ENCODE results near the gene TRIM8.
"Not testable (repeated sequence)": the region's sequence is repeated elsewhere in the genome, so short reads cannot be mapped to it uniquely, and the experiment has no call there.

The TRIM8 gene

DNA sequence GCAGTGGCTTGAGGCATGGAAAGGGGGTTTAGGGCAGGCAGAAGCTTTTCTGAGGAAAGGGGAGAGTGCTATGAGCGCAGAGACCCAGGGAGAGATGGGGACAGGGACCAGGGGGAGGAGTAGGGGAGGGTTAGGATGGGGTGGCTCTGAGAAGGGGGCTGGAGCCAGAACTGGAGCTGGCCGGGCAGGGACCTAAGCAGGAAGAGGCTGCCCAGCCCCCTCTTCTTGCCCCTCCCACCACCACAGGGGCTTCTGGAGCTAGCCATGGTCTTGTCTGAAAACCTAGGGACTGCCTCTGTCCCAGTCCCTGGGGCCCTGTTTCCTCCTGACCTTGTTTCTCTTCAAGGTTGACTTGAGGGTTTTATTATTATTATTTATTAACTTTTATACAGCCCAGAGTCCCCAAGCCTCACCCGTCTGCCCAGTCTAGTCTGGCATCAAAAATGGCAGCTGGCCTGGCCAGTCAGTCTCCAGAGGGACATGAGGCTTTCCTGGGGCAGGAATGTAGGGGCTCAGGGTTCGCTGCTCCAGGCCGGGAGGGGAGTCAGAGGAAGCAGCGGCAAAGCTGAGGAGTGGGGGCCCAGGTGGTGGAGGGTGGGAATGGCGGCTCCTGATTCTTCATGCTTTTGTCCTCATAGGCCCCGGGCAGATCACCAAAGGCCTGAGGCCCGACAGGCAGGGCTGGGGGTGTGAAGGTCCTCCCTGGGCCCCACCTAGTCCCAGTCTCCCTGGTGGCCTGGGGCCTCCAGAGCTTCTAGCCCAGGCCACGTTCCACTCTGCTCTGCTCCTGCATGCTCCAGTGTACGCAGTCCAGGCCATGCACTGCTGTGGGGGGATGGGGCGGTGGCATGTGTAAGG is 5.7 kb downstream of the TRIM8 start:
- DNase-seq (ENCODE audit: low read depth in 2 of 2): no peak

DNA sequence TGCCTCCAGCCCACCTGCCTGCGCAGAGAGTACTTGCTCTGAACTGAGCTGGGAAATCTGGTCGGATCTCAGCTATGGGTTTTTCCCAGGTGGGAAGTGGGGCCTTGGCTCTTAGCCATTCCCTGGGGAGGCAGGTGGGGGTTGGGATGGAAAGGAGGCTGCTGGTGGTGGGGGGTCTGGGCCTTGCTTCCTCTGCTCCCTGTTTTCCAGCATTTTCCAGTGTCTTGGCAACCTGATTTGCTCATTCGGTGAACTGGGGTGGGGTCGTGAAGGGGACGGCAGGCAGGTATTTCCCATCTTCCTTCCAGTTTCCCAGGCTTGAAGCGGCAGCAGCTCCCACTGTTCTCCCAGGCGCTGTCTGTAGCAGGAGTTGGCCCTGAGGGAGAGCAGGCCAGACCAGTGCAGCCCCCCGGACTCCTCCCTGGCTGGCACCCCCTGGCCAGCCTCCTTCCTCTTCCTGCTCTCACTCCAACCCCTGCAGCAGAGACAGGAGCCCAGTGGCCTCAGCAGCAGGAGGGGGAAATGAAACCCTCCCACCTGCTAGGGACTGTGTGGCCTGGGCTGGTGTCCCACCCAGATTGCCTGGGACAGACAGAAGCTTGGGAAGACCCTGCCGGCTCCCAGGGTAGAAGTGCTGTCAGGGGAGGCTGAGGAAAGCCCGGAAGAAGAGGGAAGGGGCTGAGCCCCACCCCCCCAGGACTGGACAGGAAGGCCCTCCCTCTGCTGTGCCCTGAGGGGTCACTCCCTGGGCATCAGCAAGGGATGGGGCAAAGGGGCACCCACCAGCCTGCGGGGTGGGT is 6.6 kb downstream of the TRIM8 start:
- DNase-seq (ENCODE audit: low read depth in 2 of 2): no peak

DNA sequence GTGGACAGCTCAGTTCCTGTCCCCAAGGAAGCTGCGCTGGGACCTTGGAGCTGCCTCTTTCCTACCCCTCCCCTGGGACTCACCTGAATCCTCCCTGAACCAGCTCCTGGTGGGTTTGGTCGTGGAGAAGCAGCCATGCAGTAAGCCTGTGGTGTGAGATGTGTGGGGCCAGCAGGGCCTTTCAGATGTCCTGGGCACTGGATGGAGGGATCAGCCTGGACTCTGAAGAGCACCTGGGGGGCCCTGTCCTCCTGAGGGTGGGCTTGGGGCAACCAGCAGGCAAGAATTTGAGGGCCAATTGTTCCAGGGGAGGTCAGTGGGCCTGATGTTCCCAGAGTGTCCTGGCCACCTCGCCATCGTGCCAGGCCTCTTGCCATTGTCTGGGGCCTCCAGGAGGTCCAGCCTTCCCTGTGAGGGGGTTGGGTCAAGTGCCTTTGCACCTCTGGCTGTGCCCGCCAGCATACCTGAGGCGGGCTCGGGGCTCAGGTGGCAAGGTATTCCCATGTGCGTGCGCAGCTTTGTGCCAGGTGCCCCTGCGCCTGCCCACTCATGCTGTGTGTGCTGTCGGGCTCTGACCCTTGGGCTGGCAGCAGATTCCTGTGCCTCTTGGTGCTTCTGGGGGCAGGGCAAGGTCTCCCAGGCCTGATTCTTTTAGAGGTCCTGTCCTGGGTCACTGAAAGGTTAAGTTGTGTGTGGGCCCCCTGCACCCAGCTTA is 7.3 kb downstream of the TRIM8 start:
- DNase-seq (ENCODE audit: low read depth in 2 of 2): no peak

DNA sequence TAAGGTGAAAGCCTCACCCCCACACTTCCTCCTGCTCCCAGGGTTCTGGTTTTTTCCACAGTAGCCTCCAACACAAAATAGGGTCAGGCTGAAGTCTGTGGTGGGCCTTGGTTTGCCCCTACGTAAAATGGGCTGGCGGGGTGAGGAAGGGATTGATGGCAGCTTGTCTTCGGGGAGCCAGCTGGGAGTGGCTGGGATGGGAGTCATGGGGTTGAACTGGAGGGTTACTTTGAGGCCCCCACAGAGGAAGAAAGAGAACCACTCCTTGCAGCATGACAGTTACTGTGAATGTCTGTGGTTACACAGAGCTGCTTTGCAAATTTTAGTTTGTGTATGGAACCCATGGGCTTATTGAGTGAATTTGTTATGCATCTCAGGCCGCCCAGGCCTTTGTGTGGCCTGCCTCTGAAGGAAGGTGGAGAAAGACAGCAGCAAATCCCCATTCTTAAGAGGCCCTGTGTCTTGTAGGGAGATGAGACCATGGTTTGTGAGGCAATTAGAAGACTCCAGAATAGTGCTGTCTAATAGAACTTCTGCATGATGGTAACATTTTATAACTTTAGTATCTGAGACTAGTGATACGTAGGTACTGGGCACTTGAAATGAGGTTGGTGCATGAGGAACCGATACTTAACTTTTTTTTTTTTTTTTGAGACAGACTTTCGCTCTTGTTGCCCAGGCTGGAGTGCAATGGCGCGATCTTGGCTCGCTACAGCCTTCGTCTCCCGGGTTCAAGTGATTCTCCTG is 8.1 kb downstream of the TRIM8 start:
- no peak for DNase-seq (ENCODE audit: low read depth in 2 of 2)

DNA sequence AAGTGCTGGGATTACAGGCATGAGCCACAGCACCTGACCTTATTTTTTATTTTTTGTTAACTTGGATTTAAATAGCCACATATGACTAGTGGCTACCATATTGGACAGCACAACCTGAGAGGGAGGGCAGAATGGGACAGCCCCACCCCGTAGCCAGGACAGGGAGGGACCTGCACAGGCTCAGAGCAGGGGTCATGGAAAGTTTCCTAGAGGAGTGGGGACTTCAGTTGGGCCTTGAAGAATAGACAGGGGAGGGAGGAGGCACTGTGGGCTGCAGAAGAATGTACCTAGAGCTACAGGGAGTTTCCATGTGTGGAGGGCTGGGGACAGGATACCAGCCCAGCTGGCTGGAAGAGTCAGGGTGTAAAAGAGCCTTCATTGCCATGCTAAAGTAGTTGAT is 8.8 kb downstream of the TRIM8 start:
- DNase-seq (ENCODE audit: low read depth in 2 of 2): no peak

DNA sequence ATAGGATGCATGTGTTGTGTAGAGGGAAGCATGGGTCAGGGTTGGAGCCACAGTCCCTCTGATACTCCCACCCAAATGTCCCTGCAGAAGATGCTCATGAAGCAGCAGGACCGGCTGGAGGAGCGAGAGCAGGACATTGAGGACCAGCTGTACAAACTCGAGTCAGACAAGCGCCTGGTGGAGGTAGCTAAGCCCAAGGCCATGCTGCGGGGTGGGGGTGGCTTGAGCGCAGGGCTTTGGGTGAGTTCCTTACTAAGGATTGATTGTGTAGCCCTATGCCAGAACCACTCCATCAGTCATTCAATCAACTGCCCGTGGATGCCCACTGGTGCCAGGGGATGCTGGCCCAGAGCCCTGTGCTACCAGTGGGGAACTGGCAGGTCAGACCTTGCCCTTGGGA is 10.3 kb downstream of the TRIM8 start:
- no peak for DNase-seq (ENCODE audit: low read depth in 2 of 2)

DNA sequence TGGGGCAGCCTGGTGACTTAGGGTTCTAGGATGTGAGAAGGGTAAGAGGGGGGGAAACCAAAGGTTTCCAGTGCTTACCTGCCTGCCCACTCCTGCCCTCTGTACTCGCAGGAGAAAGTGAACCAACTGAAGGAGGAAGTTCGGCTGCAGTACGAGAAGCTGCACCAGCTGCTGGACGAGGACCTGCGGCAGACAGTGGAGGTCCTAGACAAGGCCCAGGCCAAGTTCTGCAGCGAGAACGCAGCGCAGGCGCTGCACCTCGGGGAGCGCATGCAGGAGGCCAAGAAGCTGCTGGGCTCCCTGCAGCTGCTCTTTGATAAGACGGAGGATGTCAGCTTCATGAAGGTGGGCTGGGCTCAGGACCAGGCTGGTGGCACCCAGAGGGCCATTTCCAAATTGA is 10.7 kb downstream of the TRIM8 start:
- DNase-seq (ENCODE audit: low read depth in 2 of 2): no peak

DNA sequence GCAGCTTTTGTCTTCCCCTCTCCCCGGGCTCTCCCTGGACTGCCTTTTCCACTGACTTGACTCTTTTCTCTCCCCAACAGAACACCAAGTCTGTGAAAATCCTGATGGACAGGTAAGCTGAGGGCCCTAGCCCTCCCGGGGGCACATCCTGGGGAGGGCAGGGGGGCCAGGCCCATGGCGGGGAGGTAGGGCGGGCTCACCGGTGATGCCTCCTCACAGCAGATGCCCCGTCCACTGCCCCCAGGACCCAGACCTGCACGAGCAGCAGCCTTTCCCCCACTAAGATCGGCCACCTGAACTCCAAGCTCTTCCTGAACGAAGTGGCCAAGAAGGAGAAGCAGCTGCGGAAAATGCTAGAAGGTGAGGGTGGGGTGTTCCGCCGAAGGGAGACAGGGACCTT is 11.7 kb downstream of the TRIM8 start:
- no peak for DNase-seq (ENCODE audit: low read depth in 2 of 2)

DNA sequence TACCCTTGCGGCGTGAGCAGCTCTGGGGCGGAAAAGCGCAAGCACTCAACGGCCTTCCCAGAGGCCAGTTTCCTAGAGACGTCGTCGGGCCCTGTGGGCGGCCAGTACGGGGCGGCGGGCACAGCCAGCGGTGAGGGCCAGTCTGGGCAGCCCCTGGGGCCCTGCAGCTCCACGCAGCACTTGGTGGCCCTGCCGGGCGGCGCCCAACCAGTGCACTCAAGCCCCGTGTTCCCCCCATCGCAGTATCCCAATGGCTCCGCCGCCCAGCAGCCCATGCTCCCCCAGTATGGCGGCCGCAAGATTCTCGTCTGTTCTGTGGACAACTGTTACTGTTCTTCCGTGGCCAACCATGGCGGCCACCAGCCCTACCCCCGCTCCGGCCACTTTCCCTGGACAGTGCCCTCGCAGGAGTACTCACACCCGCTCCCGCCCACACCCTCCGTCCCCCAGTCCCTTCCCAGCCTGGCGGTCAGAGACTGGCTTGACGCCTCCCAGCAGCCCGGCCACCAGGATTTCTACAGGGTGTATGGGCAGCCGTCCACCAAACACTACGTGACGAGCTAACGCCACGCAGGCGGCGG is 12.6 kb downstream of the TRIM8 start:
- no peak for DNase-seq (ENCODE audit: low read depth in 2 of 2)

DNA sequence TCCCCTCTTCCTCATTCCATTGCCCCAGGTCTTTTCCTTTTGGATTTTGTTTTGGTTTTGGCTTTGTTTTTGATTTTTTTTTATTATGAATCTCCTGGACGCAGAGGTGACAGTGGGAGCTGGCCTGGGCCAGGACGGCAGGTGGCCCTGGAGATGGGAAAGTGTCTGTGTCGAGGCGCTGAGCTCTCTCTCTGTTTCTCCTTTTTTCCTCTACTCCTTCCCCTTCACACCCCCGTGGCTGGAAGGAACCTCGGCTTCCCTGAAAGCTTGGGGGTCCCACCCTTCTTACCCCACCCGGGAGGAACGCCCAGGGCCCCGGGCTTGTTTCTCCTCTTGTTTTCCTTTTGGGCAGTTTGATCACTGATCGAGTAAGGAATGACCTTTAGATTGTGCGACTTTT is 13.2 kb downstream of the TRIM8 start:
- DNase-seq (ENCODE audit: low read depth in 2 of 2): no peak

DNA sequence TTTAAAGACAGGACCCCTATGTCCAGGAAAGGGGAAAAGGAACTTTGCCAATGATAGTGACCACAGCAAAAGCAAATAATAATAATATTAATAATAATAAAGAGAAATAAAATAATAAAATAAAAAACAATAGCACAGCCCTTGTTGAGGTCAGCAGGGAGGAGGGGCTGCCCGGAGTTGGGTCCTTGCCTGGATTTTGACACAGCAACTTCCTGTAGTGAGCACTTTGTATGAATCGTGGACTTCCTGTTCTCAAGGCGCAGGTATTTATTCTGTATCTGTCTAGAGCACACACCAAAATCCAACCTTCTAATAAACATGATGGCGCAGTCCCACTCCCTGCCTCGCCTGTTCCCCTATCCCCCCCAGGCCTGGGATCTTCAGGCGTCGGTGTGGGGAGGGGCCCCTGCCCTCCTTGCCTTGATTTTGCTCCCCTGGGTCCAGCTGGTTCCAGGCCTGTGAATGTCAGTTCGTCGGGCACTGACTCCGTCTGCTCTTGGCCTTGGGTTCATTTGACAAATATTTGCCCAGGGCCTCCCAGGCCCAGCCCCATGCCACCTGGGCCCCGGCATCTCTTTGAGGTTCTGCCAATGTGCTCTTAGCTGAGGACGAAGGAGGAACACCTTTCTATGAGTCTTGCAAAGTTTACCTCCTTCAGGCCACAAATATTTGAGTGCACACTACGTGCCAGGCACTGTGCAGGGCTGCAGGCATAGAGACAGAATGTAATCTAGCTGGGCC is 13.9 kb downstream of the TRIM8 start:
- DNase-seq (ENCODE audit: low read depth in 2 of 2): no peak

DNA sequence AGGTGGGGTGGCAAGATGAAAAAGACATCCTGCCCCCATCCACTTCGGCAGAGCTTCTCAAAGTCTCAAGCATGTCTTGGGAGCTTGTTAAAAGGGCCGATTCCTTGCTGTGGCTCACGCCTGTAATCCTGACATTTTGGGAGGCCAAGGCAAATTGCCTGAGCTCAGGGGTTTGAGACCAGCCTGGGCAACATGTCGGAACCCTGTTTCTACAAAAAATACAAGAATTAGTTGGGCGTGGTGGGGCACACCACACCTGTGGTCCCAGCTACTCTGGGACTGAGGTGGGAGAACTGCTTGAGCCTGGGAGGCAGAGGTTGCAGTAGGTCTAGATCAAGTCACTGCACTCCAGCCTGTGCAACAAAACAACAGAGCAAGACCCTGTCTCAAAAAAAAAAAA is 14.5 kb downstream of the TRIM8 start:
- DNase-seq (ENCODE audit: low read depth in 2 of 2): no peak

DNA sequence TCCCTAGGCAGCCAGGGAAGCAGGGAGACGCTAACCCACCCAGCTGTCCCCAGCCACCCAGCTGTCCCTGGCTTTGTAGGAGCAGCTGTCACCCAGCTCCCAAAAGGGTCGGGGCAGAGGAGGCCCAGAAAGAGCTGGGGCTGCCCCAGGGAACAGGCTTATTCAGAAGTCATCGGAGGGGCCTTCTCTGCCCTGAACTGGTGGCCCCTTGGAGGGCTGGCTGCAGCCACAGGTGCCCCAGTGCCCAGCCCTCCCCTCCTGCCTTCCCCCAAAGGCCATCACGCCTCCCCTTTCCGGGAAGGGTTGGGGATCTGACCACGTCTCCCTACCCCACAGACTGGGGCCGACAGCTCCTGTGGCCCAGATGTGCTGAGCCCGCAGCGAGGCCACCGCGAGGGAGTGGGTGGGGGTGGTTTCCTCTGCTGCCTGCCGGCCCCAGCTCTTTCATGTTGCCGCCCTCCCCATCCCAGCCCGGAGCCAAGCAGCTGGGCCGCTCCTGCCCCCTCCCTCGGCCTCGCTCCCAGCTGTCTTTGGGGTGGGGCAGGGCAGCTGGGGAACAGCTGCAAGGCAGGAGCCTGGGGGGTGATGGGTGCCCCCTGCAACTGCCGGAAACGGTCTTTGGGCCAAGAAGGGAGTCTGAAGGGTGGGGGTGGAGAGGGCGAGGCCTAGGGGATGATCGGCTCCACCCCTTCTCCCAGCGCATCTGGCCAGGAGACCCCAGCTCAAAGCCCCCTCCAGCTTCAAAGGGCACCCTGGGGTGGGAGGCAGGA is 16.8 kb downstream of the TRIM8 start:
- DNase-seq (ENCODE audit: low read depth in 2 of 2): peak in 1 of 2 donors; percentile 21

DNA sequence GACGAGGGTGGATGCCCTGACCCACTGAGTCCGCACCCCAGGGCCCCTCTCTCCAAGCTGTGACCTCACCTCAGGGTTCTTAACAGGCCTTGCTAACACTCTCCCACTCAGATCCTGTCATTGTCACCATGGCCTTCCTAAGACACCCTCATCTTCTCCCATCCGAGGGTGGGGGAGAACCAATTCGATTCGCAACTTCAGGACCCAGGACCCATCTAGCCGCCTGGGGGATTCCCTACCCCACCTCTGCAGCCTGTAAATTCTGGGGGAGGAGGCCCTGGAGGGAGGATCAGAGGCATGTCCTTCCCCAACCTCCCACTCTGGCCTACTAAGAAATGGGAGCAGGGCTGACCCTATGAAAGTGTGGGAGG is 17.4 kb downstream of the TRIM8 start:
- no peak for DNase-seq (ENCODE audit: low read depth in 2 of 2)

DNA sequence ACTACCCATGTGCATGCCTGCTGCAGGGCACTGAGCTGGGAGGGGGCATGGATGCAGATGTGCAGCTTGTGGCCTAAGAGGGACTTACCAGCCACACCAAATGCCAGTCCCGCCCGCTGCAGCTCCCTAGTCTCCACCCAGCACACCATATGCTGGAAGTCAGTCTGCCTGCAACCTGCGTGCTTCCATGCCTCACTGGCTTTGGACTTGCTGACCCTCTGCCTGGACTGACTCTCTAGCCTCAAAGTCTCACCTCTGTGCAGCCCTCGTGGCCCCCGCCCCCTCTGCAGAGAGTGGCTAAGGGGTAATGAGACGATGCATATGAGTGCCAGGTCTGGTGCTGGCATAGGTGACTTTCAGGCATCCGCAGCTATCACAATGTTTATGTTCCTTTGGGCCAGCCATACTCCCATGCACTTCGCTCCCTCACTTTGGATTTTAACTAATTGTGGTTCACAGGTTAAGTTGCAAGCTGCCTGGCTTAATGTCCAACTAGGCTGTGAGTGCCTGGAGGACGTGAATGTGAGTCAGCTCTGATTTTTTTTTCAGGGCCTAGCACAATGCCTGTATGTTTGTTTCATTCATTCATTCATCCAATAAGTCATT is 21.7 kb downstream of the TRIM8 start:
- no peak for DNase-seq (ENCODE audit: low read depth in 2 of 2)

DNA sequence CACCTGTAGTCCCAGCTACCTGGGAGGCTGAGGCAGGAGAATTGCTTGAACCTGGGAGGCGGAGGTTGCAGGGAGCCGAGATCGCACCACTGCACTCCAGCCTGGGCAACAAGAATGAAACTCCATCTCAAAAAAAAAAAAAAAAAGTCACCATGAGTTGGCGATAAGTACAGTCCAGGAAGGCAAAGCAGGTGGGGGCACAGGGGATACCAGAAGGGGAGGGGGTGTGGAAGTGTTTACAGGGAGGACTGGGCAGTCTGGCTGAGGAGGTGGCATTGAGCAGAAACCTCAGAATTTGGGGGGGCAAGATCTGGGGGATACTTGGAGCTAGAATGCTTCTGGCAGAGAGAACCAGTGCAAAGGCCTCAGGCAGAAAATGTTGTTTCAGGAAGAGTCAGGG is 23.1 kb downstream of the TRIM8 start:
- not testable (repeated sequence) for DNase-seq (ENCODE audit: low read depth in 2 of 2)

DNA sequence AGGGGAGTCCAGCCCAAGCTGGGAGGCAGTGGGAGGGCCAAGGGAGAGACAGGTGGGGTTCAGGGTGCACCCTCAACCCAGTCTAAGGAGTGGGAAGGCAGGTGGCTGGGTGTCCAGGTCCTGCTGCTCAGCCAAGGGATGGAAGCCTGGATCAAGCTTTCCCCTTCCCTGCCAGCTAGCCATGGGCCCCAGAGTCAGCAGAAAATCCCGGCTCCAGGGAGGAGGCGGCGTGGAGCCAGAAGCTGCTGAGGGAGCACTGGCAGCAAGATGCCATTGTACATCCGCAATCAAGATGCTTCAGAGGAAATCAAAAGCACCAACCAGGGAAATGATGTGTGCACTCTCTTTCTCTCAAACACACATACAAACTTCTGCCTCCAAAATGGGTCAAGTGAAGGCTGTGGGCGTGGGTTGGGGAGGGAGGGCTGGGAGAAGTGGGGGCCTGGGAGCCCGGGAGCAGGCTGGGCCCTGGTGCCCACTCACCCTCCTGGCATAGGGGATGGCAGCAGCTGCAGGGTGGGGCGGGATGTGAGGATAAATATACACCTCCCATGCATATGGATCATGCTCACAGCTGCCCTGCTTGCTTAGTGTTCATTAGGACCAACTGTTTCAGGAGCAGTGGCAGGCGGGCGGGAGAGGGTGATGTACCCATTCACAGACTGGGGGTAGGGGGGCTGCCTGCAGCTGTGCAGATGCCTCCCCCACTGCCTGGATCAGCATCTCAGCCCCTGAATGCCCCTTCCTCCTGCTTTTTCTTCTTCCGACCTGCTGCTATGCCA is 24.2 kb downstream of the TRIM8 start:
- no peak for DNase-seq (ENCODE audit: low read depth in 2 of 2)

DNA sequence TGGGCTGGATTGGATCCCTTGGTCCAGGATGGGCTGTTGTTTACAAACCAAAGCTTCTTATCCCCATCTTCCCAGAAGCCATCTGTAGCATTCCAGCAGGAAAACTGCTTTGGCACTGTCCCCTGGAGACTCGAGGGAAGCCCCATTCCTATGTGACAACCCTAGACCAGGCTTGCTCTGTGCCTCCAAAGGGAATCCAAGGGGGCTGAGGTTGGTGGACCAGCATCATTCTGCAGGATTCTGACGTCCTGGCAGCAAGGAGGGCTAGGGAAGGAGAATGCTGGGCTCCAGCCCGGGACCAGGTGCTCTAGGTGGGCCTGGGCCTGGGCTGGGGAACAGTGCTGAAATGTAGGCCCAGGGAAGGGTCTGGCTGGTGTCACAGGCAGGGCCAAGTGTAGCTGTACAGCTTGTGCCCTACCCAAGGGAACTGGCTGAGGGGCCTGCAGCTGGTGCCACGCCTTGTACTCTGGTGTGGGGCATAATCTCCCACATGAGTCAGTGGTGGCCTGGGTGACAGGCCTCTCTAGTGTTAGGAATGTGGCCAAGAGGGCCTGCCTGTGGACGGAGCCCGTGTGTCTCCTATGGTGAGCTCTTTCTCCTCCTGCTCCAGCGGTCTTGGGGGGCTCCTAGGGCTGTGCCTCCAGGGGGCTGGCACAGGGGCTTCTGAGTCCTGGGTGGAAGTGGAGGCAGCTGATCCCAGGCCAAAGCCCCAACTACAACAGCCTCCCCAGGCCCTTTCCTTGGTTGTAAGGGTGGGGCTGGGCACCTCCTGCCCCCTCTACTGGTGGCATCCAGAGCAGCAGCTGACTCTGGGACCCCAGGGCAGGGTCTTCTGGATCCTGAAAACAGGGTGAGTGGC is 25.2 kb downstream of the TRIM8 start:
- no peak for DNase-seq (ENCODE audit: low read depth in 2 of 2)

Measured in stimulated activated CD8-positive, alpha-beta memory T cell treated with anti-CD3 and anti-CD28 coated beads, Interleukin-2, amount 100 ng/mL, for 1 hour (primary cell).